Measurements from ENCODE around the gene LCT.
A peak's percentile ranks its signal among the peaks of the same experiment; 100 is the strongest.
"Not testable (repeated sequence)": the region's sequence is repeated elsewhere in the genome, so short reads cannot be mapped to it uniquely, and the experiment has no call there.

The LCT gene

GRCh38 chr2:135797497-135798274 lies 39.3 kb downstream of the LCT start:
- peak; percentile 88 for DNase-seq (ENCODE audit: low spot score)

- DNase-seq (ENCODE audit: low spot score): no peak
Observed at GRCh38 chr2:135796606-135797005, 40.4 kb downstream of the LCT start.

- not testable (repeated sequence) for DNase-seq (ENCODE audit: low spot score)
Observed at GRCh38 chr2:135795641-135796040, 41.3 kb downstream of the LCT start.

- DNase-seq (ENCODE audit: low spot score): no peak
Observed at GRCh38 chr2:135792401-135793150, 44.4 kb downstream of the LCT start.

GRCh38 chr2:135791418-135792190 lies 45.4 kb downstream of the LCT start:
- DNase-seq (ENCODE audit: low spot score): no peak

- no peak for DNase-seq (ENCODE audit: low spot score)
Observed at GRCh38 chr2:135790423-135790822, 46.6 kb downstream of the LCT start.

- DNase-seq (ENCODE audit: low spot score): no peak
Observed at GRCh38 chr2:135786823-135787222, 50.2 kb downstream of the LCT start.

GRCh38 chr2:135785032-135785431 lies 52.0 kb downstream of the LCT start:
- peak; percentile 44 for DNase-seq (ENCODE audit: low spot score)

GRCh38 chr2:135783439-135783838 lies 53.5 kb downstream of the LCT start:
- no peak for DNase-seq (ENCODE audit: low spot score)

GRCh38 chr2:135782231-135782630 lies 54.8 kb downstream of the LCT start:
- no peak for DNase-seq (ENCODE audit: low spot score)

GRCh38 chr2:135776367-135776766 lies 60.6 kb downstream of the LCT start:
- DNase-seq (ENCODE audit: low spot score): no peak

- DNase-seq (ENCODE audit: low spot score): no peak
Observed at GRCh38 chr2:135775420-135775819, 61.6 kb downstream of the LCT start.

- DNase-seq (ENCODE audit: low spot score): no peak
Observed at GRCh38 chr2:135773917-135774316, 63.1 kb downstream of the LCT start.

- DNase-seq (ENCODE audit: low spot score): no peak
Observed at GRCh38 chr2:135773319-135773718, 63.7 kb downstream of the LCT start.

GRCh38 chr2:135768863-135769262 lies 68.1 kb downstream of the LCT start:
- no peak for DNase-seq (ENCODE audit: low spot score)

- no peak for DNase-seq (ENCODE audit: low spot score)
Observed at GRCh38 chr2:135762530-135762929, 74.5 kb downstream of the LCT start.

- no peak for DNase-seq (ENCODE audit: low spot score)
Observed at GRCh38 chr2:135762022-135762421, 75.0 kb downstream of the LCT start.

GRCh38 chr2:135756692-135757091 lies 80.3 kb downstream of the LCT start:
- DNase-seq (ENCODE audit: low spot score): no peak

GRCh38 chr2:135755573-135755972 lies 81.4 kb downstream of the LCT start:
- DNase-seq (ENCODE audit: low spot score): no peak

- DNase-seq (ENCODE audit: low spot score): no peak
Observed at GRCh38 chr2:135745545-135745944, 91.4 kb downstream of the LCT start.

GRCh38 chr2:135744760-135745314 lies 92.1 kb downstream of the LCT start:
- DNase-seq (ENCODE audit: low spot score): peak; percentile 66

- no peak for DNase-seq (ENCODE audit: low spot score)
Observed at GRCh38 chr2:135743860-135744259, 93.1 kb downstream of the LCT start.

All from NAMALWA (cell line).